OCI-LY7 (cell line): ENCODE measurements around the gene TMEM238L.

Source experiments
- EZH2phosphoT487 ChIP-seq: fragments of 200-600 bp; sonication (generic); IDR thresholded peaks from 2 replicates; pipeline ENCODE4 v1.6.1; 2018; ENCODE audit warnings: low read depth, borderline replicate concordance, mild to moderate bottlenecking, mixed run types, antibody characterized with exemption, low read length, moderate library complexity, mixed read lengths
- TF ChIP-seq, protein P1 (sequence below): fragments of 200-600 bp; sonication (generic); conservative IDR thresholded peaks from 2 replicates; pipeline ENCODE4 v1.5.1; 2014; ENCODE audit warnings: mild to moderate bottlenecking, antibody characterized with exemption, low read length, moderate library complexity, mixed read lengths

DNA sequence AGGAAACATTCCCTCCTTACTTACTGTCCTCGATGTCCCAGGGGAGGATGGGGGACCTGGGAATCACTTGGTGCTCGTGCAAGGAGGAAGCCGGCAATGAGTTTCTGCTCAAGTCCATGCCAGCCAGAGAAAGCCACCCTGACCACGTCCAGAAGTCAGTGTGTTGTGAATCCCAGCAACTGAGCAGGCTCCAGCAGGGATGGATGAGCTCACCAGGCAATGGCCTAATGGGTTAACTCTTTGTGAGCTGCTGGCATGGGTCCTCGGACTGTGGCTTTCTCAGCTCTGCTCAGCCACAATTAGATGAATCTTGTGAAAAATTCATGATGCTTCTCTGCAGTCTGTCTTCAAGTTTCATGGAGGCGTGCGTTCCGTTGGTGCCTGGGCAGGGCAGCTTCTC is 34.0 kb upstream of the TMEM238L start, which contains the start of gene PIRT:
- TF ChIP-seq, protein P1, sequence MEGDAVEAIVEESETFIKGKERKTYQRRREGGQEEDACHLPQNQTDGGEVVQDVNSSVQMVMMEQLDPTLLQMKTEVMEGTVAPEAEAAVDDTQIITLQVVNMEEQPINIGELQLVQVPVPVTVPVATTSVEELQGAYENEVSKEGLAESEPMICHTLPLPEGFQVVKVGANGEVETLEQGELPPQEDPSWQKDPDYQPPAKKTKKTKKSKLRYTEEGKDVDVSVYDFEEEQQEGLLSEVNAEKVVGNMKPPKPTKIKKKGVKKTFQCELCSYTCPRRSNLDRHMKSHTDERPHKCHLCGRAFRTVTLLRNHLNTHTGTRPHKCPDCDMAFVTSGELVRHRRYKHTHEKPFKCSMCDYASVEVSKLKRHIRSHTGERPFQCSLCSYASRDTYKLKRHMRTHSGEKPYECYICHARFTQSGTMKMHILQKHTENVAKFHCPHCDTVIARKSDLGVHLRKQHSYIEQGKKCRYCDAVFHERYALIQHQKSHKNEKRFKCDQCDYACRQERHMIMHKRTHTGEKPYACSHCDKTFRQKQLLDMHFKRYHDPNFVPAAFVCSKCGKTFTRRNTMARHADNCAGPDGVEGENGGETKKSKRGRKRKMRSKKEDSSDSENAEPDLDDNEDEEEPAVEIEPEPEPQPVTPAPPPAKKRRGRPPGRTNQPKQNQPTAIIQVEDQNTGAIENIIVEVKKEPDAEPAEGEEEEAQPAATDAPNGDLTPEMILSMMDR = no peak
- no peak for TF ChIP-seq EZH2phosphoT487
